RWPE2 (cell line): ENCODE results near the gene CMKLR1.

ENCODE experiments used
- ATAC-seq: fragments of 200-7000 bp; cut with Tn5 transposase; 3 replicates; pipeline ENCODE4 v1.9.1; 2021; ENCODE audit warnings: low read depth
- DNase-seq: peaks from one replicate; pipeline ENCODE4 v3.0.0-alpha.2; 2020; ENCODE audit warnings: low spot score
- H3K27ac ChIP-seq: fragments of 450-650 bp; 2 replicates; pipeline ENCODE4 v1.5.1; 2017; ENCODE audit warnings: mild to moderate bottlenecking; ENCODE audit not compliant: poor library complexity, severe bottlenecking
- H3K27me3 ChIP-seq: fragments of 250-450 bp; sonication (Bioruptor Pico); 2 replicates; pipeline ENCODE4 v1.5.1; 2021; ENCODE audit warnings: mild to moderate bottlenecking, moderate library complexity; ENCODE audit not compliant: insufficient read depth, poor library complexity, severe bottlenecking
- H3K36me3 ChIP-seq: fragments of 250-450 bp; sonication (Bioruptor Pico); 2 replicates; pipeline ENCODE4 v1.5.1; 2020; ENCODE audit warnings: low read depth, mild to moderate bottlenecking, moderate library complexity
- H3K4me1 ChIP-seq: fragments of 250-450 bp; sonication (Bioruptor Pico); 2 replicates; pipeline ENCODE4 v1.5.1; 2021; ENCODE audit warnings: mild to moderate bottlenecking, moderate library complexity; ENCODE audit not compliant: insufficient read depth, poor library complexity, severe bottlenecking
- H3K4me3 ChIP-seq: fragments of 250-450 bp; sonication (Bioruptor Pico); 2 replicates; pipeline ENCODE4 v1.5.1; 2021; ENCODE audit warnings: mild to moderate bottlenecking, moderate library complexity; ENCODE audit not compliant: severe bottlenecking
- H3K9me3 ChIP-seq: fragments of 250-450 bp; sonication (Bioruptor Pico); 2 replicates; pipeline ENCODE4 v1.5.1; 2021; ENCODE audit warnings: mild to moderate bottlenecking, moderate library complexity; ENCODE audit not compliant: severe bottlenecking
- CTCF ChIP-seq: fragments of 450-650 bp; IDR thresholded peaks from one replicate; pipeline ENCODE4 v1.5.1; 2017; ENCODE audit warnings: mild to moderate bottlenecking, moderate library complexity; ENCODE audit not compliant: poor library complexity, severe bottlenecking

The CMKLR1 gene

GRCh38 chr12:108297895-108298760 lies 41.0 kb downstream of the CMKLR1 start:
- no peak for ATAC-seq
- H3K4me1 ChIP-seq, result peaks cover 8% of the 10 kb centered on the region

DNA sequence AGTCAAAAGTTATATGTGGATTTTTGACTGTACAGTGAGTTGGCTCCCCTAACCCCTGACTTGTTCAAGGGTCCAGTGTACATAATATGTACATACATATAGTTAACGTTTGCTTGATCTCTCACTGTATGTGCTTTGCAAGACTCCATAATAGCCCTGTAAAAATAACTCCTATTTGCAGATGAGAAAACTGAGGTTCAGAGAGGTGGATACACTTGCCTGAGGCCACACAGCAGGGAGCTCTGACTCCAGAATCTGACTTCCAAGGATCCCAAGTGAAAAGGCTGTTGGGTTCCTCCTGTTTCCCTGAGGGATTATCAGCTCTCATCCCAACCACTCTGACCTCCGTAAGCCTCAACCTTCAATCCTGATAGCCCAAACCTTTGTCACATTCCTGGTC lies 41.7 kb downstream of the CMKLR1 start:
- Histone ChIP-seq H3K4me3 (no peak overlapping the region), H3K27me3 (no peaks in the 10 kb centered on the region), H3K4me1 (peaks cover 3% of the 10 kb centered on the region), H3K9me3 (no peaks in the 10 kb centered on the region), H3K36me3 (no peaks in the 10 kb centered on the region), H3K27ac (no peak overlapping the region)
- DNase-seq, result no peak
- TF ChIP-seq CTCF, result no peak
- ATAC-seq, result no peak

More at GRCh38 chr12:108297895-108298760, 41.0 kb downstream of the CMKLR1 start:
- H3K4me3 ChIP-seq, result no peak overlapping the region
- H3K27ac ChIP-seq, result no peak overlapping the region
- no peaks in the 10 kb centered on the region for H3K9me3 ChIP-seq
- no peak for DNase-seq
- no peak for TF ChIP-seq CTCF
- no peaks in the 10 kb centered on the region for H3K36me3 ChIP-seq
- H3K27me3 ChIP-seq, result no peaks in the 10 kb centered on the region

DNA sequence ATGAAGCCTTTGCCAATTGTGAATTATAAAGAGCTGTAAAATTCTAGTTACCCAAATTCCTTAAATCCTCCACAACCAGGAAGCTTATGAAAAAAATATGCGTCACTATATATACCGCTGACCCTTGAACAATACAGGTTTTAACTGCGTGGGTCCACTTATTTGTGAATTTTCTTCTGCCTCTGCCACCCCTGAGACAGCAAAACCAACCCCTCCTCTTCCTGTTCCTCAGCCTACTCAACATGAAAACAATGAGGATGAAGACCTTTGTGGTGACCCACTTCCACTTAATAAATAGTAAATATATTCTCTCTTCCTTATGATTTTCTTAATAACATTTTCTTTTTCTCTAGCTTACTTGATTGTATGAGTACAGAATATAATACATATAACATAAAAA lies 42.2 kb downstream of the CMKLR1 start:
- H3K9me3 ChIP-seq, result no peaks in the 10 kb centered on the region
- H3K4me1 ChIP-seq, result no peaks in the 10 kb centered on the region
- no peak overlapping the region for H3K27ac ChIP-seq
- no peak for TF ChIP-seq CTCF
- ATAC-seq (no peak), DNase-seq (no peak)
- no peaks in the 10 kb centered on the region for H3K27me3 ChIP-seq
- H3K4me3 ChIP-seq, result no peak overlapping the region
- no peaks in the 10 kb centered on the region for H3K36me3 ChIP-seq

GRCh38 chr12:108295641-108296040 lies 43.5 kb downstream of the CMKLR1 start:
- H3K4me1 ChIP-seq, result no peaks in the 10 kb centered on the region
- no peak for ATAC-seq
- DNase-seq, result no peak
- no peaks in the 10 kb centered on the region for H3K36me3 ChIP-seq
- H3K9me3 ChIP-seq, result no peaks in the 10 kb centered on the region
- no peaks in the 10 kb centered on the region for H3K27me3 ChIP-seq
- H3K4me3 ChIP-seq, result no peak overlapping the region
- H3K27ac ChIP-seq, result no peak overlapping the region
- TF ChIP-seq CTCF, result no peak

DNA sequence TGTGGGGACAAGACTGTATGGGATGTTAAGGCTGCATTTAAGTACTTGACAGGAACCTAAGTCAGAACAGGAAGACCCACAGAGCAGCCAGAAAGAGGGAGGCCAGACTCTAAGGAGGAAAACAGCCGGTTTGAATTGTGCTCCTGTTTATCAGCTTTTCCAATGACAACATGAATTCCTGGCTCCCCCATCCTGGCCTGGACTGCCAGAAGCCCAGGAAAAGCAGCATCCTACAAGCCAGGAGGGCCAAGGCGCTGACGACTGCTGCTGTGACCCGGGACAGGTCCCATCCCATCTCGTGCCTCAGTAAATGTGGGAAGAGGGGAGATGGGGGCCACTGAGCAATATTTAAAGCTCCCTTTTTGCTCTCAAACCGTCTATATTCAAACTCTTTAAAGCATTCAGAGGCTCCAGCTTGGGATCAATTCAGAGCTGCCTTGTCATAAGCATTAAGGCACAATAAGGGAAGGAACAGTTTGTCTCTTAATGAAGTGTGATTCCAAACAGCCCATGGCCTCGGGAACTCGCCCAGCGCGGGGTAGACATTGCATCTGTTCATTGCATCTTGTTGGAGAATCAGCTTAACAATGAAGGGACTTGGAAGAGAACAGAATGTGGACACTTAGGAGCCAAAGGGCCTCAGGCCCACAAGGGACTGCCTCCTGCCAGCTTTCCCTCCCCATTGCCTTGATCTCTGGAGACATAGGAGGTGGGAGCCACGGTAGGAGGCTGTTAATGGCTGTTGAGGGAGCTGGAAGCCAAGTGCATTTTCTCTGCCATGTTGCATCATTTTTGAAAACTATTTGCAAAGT lies 49.6 kb downstream of the CMKLR1 start:
- no peak for ATAC-seq
- Histone ChIP-seq H3K36me3 (no peaks in the 10 kb centered on the region), H3K27ac (no peak overlapping the region), H3K4me3 (no peak overlapping the region), H3K4me1 (no peaks in the 10 kb centered on the region), H3K27me3 (no peaks in the 10 kb centered on the region), H3K9me3 (no peaks in the 10 kb centered on the region)
- DNase-seq, result no peak
- TF ChIP-seq CTCF, result no peak
